Keratinocyte (primary cell): ENCODE data around the gene PLEKHH2.

Source experiments
- CTCF ChIP-seq, 3 experiments: IDR thresholded peaks in 1 of 3; conservative IDR thresholded peaks in 1 of 3; optimal IDR thresholded peaks in 1 of 3; 2 replicates in 2 of 3; 3 replicates in 1 of 3; pipeline versions ENCODE3 to v1.5.1; 2011; ENCODE audit warnings: low read length in 3 of 3, mild to moderate bottlenecking in 3 of 3, moderate library complexity in 2 of 3, control low read depth in 1 of 3, inconsistent platforms in 1 of 3; ENCODE audit not compliant: insufficient read depth in 2 of 3; ENCODE audit errors: extremely low read depth in 1 of 3
- EZH2 ChIP-seq: IDR thresholded peaks from one replicate; pipeline ENCODE4 v1.6.1; 2012; ENCODE audit warnings: inconsistent platforms, mild to moderate bottlenecking, low read length, moderate library complexity

GRCh38 chr2:43776324-43776723 lies 139.3 kb downstream of the PLEKHH2 start:
- no peak for TF ChIP-seq CTCF (optimal IDR thresholded peaks at IDR 0.05 in 1 of 3, IDR thresholded peaks at IDR 0.05 in 1 of 3, conservative IDR thresholded peaks at IDR 0.05 in 1 of 3; ENCODE audit: extremely low read depth in 1 of 3, insufficient read depth in 2 of 3, low read length in 3 of 3)
- TF ChIP-seq EZH2, result no peak
